HFFc6 (cell line): ENCODE measurements around the gene TUFM. TPM values are rescaled to one million over a fixed set of nuclear protein-coding genes. Genes with fewer than 3 reads are reported as not detected.
A peak's percentile ranks its signal among the peaks of the same experiment; 100 is the strongest.

Experiments used
- DNase-seq: peaks from one replicate; pipeline ENCODE4 v3.0.0-alpha.2; 2018
- H3K27ac Mint-ChIP-seq: 2 replicates; pipeline ENCODE4 v1.8.0; 2020; ENCODE audit warnings: mild to moderate bottlenecking, mixed read lengths
- H3K27me3 Mint-ChIP-seq: 2 replicates; pipeline ENCODE4 v1.8.0; 2021; ENCODE audit warnings: mild to moderate bottlenecking, moderate library complexity, mixed read lengths; ENCODE audit not compliant: insufficient read depth
- H3K36me3 Mint-ChIP-seq: 2 replicates; pipeline ENCODE4 v1.8.0; 2021; ENCODE audit warnings: low read depth, mixed read lengths
- H3K4me1 Mint-ChIP-seq: 2 replicates; pipeline ENCODE4 v1.8.0; 2020; ENCODE audit warnings: low read depth, mixed read lengths
- H3K4me3 Mint-ChIP-seq: 2 replicates; pipeline ENCODE4 v1.8.0; 2020; ENCODE audit warnings: mild to moderate bottlenecking, moderate library complexity, mixed read lengths
- H3K9me3 Mint-ChIP-seq: 2 replicates; pipeline ENCODE4 v1.8.0; 2020; ENCODE audit warnings: mild to moderate bottlenecking, mixed read lengths
- total RNA-seq, 6 experiments: library from RNA; stranded (reverse); fragmentation: NEBNext Ultra II Directional; extraction: Animal tissue kit (Norgen Biotek cat#: 25700); gene quantifications; 2 replicates in 1 of 6; 3 replicates in 5 of 6; pipeline ENCODE4 v1.2.3, GENCODE V29; 2021
- TF ChIP-seq, protein P1 (sequence below): fragments of 200-600 bp; sonication (generic); IDR thresholded peaks from 2 replicates; pipeline ENCODE4 v1.5.0; 2021; ENCODE audit warnings: antibody characterized with exemption, mild to moderate bottlenecking

The TUFM gene
- total RNA-seq, 6 experiments from 2014 or later: 140 to 194 (median 158) TPM

DNA sequence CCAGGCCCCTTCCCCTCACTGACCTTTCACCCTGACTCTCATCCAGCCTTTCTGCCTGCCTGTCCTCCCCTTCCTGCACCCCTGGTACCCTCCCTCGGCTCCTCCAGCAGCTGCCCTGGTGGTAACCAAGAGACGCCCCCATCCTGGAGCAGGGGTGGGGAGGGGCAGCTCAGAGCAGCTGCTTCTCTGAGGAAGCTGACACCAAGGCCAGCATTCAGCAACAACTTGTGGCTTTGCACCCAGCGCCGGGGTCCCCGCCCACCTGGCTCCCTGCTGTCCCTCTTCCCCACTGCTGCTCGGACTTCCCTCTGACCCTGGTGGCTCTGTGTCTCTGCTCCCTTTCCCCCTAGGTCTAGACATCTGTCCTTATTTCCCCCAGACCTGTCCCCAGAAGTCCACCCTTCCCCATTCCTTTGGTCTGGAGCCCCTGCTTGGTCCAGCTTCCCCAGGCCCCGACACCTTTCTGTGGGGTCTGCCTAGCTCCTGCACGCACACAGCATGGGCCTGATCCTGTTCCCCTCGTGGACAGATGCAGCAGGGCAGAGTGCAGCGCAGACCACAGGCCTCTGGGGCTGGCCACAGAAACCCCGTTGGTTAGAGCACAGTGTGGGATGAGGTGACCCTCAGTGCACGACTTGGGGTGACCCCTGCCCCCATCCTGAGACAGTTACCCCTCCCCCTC lies 31.0 kb upstream of the TUFM start:
- no peak overlapping the region for H3K4me3 Mint-ChIP-seq
- peaks cover 10% of the 10 kb centered on the region; the same call in 1 of the 2 replicates for H3K27me3 Mint-ChIP-seq
- no peak for DNase-seq
- H3K36me3 Mint-ChIP-seq: no peaks in the 10 kb centered on the region; the same call in 1 of the 2 replicates
- H3K4me1 Mint-ChIP-seq: peaks cover 18% of the 10 kb centered on the region
- no peaks in the 10 kb centered on the region; the same call in 1 of the 2 replicates for H3K9me3 Mint-ChIP-seq
- TF ChIP-seq, protein P1, sequence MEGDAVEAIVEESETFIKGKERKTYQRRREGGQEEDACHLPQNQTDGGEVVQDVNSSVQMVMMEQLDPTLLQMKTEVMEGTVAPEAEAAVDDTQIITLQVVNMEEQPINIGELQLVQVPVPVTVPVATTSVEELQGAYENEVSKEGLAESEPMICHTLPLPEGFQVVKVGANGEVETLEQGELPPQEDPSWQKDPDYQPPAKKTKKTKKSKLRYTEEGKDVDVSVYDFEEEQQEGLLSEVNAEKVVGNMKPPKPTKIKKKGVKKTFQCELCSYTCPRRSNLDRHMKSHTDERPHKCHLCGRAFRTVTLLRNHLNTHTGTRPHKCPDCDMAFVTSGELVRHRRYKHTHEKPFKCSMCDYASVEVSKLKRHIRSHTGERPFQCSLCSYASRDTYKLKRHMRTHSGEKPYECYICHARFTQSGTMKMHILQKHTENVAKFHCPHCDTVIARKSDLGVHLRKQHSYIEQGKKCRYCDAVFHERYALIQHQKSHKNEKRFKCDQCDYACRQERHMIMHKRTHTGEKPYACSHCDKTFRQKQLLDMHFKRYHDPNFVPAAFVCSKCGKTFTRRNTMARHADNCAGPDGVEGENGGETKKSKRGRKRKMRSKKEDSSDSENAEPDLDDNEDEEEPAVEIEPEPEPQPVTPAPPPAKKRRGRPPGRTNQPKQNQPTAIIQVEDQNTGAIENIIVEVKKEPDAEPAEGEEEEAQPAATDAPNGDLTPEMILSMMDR: no peak
- H3K27ac Mint-ChIP-seq: no peak overlapping the region

DNA sequence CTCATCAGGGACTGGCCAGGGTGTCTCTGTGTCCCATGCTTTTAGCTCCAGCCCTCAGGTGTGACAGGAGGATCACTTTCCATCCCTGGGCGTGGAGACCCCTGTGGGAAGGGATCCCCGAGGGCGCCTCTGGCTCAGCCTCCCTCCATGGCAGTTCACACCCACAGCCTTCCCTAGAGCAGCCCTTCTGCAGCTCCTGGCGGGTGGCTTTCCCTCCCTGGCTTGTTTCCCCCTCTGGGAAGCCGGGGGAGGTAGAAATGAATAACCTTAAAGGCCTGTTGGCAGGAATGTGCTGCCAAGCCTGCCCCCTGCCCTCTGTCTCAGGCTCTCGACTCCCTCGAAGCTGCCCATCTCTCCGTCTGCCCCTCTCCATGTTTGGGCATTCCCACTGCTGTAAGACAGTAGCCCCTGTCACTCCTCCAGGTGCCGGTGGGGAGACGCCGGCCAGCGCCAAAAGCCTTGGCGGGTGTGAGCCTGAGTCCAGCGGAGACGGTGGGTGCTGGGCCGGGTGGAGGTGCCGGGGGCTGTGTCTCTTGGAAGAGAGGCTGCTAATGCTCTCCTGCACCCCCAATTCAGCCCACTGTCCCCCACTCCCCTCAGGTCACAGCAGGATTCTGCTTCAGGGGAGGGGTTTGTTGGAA lies 30.0 kb upstream of the TUFM start:
- no peaks in the 10 kb centered on the region; the same call in 1 of the 2 replicates for H3K9me3 Mint-ChIP-seq
- H3K27me3 Mint-ChIP-seq: peaks cover 10% of the 10 kb centered on the region; the same call in 1 of the 2 replicates
- no peaks in the 10 kb centered on the region; the same call in 1 of the 2 replicates for H3K36me3 Mint-ChIP-seq
- no peak overlapping the region for H3K27ac Mint-ChIP-seq
- H3K4me1 Mint-ChIP-seq: peaks cover 17% of the 10 kb centered on the region
- TF ChIP-seq, protein P1: no peak
- DNase-seq: no peak
- H3K4me3 Mint-ChIP-seq: no peak overlapping the region

DNA sequence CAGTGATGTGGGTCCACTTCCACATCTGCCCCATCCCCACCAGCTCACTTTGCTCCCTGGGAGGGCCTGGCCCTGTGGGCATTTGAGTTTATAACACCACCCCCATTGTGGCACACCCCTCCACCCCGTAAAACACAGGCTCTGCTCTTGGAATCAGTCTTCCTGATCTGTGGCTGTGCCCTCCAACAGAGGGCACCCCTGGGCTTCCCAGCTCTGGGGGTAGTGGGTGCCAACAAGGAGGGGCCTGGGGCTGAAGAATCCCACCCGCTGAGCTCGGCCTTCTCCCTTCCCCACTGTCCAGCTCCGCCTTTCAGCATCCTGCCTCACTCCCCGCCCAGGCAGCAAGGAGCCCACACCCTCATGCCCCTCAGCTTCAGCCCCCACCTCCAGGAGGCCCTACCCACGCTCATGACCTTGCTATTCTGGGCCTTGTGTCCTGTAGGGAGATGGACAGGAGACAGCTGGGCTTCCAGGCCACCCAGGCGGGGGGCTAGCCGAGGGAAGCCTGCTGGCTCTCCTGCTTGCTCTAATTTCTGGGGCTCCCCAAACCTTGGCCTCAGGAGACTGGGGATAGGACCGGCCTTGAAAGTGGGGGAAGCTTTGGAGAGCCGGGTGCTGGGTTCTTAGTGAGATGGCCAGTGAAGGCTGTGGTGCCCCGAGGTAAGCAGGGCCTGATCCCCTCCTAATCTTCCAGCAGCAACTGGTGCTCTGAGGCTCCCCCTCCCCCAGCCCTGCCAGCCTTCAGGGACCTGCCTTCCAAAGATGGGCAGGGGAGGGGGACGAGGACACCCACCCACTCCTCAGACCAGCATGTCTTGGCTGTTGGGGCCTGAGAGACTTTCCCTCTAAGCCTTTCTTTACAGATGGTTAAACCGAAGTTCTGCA lies 29.2 kb upstream of the TUFM start:
- Mint-ChIP-seq H3K27ac (no peak overlapping the region), H3K4me3 (no peak overlapping the region), H3K27me3 (peaks cover 10% of the 10 kb centered on the region; the same call in 1 of the 2 replicates), H3K4me1 (peaks cover 12% of the 10 kb centered on the region), H3K9me3 (no peaks in the 10 kb centered on the region), H3K36me3 (no peaks in the 10 kb centered on the region)
- no peak for DNase-seq
- TF ChIP-seq, protein P1: no peak

DNA sequence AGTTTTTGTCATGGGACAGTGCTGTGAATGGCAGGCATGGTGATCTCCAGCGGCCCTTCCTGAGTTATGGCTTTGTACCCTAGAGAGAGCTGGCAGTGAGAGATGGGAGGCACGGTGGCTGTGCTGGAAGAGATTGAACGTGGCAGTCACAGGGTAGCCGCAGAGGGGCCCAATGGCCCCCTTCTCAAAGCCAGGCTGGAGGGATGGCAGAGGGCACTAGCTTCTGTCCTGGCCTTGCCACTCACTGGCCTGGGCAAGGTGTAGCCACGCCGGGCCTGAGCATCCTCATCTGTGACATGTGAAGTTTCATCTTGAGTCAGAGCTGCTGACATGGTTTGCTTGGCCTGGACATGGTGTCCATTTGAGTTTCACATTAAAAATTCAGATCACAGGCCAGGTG lies 28.3 kb upstream of the TUFM start:
- peaks cover 10% of the 10 kb centered on the region for H3K4me1 Mint-ChIP-seq
- H3K9me3 Mint-ChIP-seq: no peaks in the 10 kb centered on the region
- peaks cover 8% of the 10 kb centered on the region; the same call in 1 of the 2 replicates for H3K27me3 Mint-ChIP-seq
- H3K27ac Mint-ChIP-seq: no peak overlapping the region
- TF ChIP-seq, protein P1: no peak
- no peak overlapping the region for H3K4me3 Mint-ChIP-seq
- no peaks in the 10 kb centered on the region for H3K36me3 Mint-ChIP-seq
- no peak for DNase-seq

DNA sequence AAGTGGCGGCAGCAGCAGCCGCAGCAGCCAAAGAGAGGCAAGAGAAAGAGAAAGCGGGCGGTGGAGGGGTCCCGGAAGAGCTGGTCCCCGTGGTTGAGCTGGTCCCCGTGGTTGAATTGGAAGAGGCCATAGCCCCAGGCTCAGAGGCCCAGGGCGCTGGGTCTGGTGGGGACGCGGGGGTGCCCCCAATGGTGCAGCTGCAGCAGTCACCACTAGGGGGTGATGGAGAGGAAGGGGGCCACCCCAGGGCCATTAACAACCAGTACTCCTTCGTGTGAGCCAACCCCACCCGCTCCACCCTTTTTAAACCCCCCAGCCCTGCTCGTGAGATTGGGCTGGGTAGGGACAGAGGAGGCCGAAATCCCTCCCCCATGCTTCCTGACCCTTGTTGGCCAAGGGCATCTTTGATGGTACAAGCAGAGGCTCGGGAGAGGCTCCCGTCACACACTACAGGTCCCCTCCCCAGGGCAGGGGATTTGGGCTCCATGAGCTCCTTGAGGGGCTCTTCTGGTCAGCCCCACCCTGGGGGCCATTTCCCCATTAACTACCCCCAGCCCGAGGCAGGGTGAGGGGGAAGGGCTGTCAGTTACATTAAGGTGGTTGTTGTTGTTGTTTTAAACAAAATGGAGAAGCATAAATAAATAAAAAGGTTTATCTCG lies 27.5 kb upstream of the TUFM start:
- Mint-ChIP-seq H3K4me3 (no peak overlapping the region), H3K27me3 (peaks cover 8% of the 10 kb centered on the region; the same call in 1 of the 2 replicates), H3K36me3 (no peaks in the 10 kb centered on the region), H3K4me1 (peaks cover 3% of the 10 kb centered on the region), H3K9me3 (no peaks in the 10 kb centered on the region), H3K27ac (no peak overlapping the region)
- DNase-seq: no peak
- TF ChIP-seq, protein P1: peak; percentile 86
